Colonic mucosa (tissue), 4 donors: ENCODE measurements around the gene SPIRE1. TPM values are rescaled to one million over a fixed set of nuclear protein-coding genes. Genes with fewer than 3 reads are reported as not detected.

Source experiments
- DNase-seq: peaks from one replicate; pipeline ENCODE4 v3.0.0-alpha.2; 2020
- H3K27ac ChIP-seq: fragments of 200-600 bp; one replicate; pipeline ENCODE4 v1.8.0; 2021
- H3K27me3 ChIP-seq: fragments of 200-600 bp; one replicate; pipeline ENCODE4 v1.8.0; 2021
- H3K36me3 ChIP-seq: fragments of 200-600 bp; one replicate; pipeline ENCODE4 v1.8.0; 2021
- H3K4me1 ChIP-seq: fragments of 200-600 bp; one replicate; pipeline ENCODE4 v1.8.0; 2021; ENCODE audit warnings: mild to moderate bottlenecking
- H3K4me3 ChIP-seq: fragments of 200-600 bp; one replicate; pipeline ENCODE4 v1.8.0; 2021
- H3K9ac ChIP-seq, 2 donors: one replicate each; pipeline ENCODE4 v1.7.0; 2013; ENCODE audit warnings: control low read depth in 2 of 2, low read depth in 2 of 2, low read length in 2 of 2
- H3K9me3 ChIP-seq: fragments of 200-600 bp; one replicate; pipeline ENCODE4 v1.8.0; 2021
- CTCF ChIP-seq: fragments of 200-600 bp; IDR thresholded peaks from one replicate; pipeline ENCODE4 v1.8.0; 2022; ENCODE audit warnings: antibody characterized with exemption, mild to moderate bottlenecking
- intact Hi-C: fragments of 100-400 bp; cut with DNase I; formaldehyde crosslinking; loops from one replicate; pipeline ENCODE4 v1.14.1; 2022
- total RNA-seq, 2 donors: library from RNA; stranded (reverse); fragmentation: NEBNext Ultra II Directional in 1 of 2; extraction: Animal tissue kit (Norgen Biotek cat#: 25700) in 1 of 2; gene quantifications; one replicate each; pipeline ENCODE4 v1.2.1, GENCODE V29; 2021
- donor health status: healthy.
- donor health status: DM: no; HTN: no; CAD: no.
- donor health status: DM: no; HTN: no; CAD: no.

Gene SPIRE1
- total RNA-seq, 2 donors from 2014 or later: 2.7 to 9.0 TPM

- H3K4me3 ChIP-seq: peak overlapping the region; percentile 69
- no peaks in the 10 kb centered on the region for H3K27me3 ChIP-seq
- H3K9me3 ChIP-seq: no peaks in the 10 kb centered on the region
- no peak for DNase-seq
- peak overlapping the region; percentile 61 for H3K9ac ChIP-seq
- H3K27ac ChIP-seq: peak overlapping the region; percentile 80
- intact Hi-C loops: no loop called here
- no peak for TF ChIP-seq CTCF
- no peaks in the 10 kb centered on the region for H3K4me1 ChIP-seq
- H3K36me3 ChIP-seq: no peaks in the 10 kb centered on the region
Measured at GRCh38 chr18:12656605-12656937, 1.3 kb downstream of the SPIRE1 start.

DNA sequence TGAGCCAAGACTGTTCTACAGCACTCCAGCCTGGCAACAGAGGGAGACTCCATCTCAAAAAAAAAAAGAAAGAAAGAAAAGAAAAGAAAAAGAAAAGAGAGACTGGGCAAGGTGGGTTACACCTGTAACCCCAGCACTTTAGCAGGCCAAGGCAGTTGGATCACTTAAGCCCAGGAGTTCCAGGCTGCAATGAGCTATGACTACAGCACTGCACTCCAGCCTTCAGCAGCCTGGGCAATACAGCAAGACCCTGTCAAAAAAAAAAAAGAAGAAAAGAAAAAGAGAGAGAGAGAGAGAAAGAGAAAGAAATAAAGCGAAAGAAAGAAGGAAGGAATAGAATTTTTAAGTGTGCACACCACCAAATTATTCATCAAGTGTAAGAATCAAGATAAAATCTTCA is 2.9 kb downstream of the SPIRE1 start:
- intact Hi-C loops: no loop called here
- no peaks in the 10 kb centered on the region for H3K27me3 ChIP-seq
- H3K9ac ChIP-seq: no peak overlapping the region
- TF ChIP-seq CTCF: no peak
- H3K4me1 ChIP-seq: no peaks in the 10 kb centered on the region
- H3K4me3 ChIP-seq: no peak overlapping the region
- no peak overlapping the region for H3K27ac ChIP-seq
- H3K9me3 ChIP-seq: no peaks in the 10 kb centered on the region
- no peak for DNase-seq
- H3K36me3 ChIP-seq: no peaks in the 10 kb centered on the region

GRCh38 chr18:12652861-12653401 is 5.0 kb downstream of the SPIRE1 start:
- no peak for TF ChIP-seq CTCF
- Histone ChIP-seq H3K27me3 (no peaks in the 10 kb centered on the region), H3K4me1 (no peaks in the 10 kb centered on the region), H3K9ac (no peak overlapping the region), H3K27ac (no peak overlapping the region), H3K4me3 (no peak overlapping the region), H3K9me3 (no peaks in the 10 kb centered on the region), H3K36me3 (no peaks in the 10 kb centered on the region)
- intact Hi-C loops: no loop called here
- DNase-seq: no peak

DNA sequence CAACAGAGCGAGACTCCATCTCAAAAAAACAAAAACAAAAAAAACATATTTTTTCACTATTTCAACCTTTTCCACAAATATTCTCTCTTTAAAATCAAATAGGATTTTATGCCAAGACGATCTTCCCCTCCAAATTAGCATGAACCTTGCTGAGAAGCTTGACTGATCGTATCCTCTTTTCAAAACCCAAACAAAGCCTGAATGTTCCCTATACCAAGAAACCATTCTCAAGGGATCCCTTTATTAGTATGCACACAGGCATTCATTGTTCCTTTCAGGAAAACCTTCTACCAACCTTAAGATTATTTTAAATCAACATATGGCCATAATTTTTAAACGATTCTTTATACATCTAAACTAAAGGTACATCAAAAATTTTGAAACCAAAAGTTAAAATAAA is 6.3 kb downstream of the SPIRE1 start:
- no peaks in the 10 kb centered on the region for H3K4me1 ChIP-seq
- H3K9me3 ChIP-seq: no peaks in the 10 kb centered on the region
- H3K36me3 ChIP-seq: no peaks in the 10 kb centered on the region
- H3K4me3 ChIP-seq: no peak overlapping the region
- no peak overlapping the region for H3K27ac ChIP-seq
- TF ChIP-seq CTCF: no peak
- DNase-seq: no peak
- H3K27me3 ChIP-seq: no peaks in the 10 kb centered on the region
- no peak overlapping the region for H3K9ac ChIP-seq
- intact Hi-C loops: no loop called here

DNA sequence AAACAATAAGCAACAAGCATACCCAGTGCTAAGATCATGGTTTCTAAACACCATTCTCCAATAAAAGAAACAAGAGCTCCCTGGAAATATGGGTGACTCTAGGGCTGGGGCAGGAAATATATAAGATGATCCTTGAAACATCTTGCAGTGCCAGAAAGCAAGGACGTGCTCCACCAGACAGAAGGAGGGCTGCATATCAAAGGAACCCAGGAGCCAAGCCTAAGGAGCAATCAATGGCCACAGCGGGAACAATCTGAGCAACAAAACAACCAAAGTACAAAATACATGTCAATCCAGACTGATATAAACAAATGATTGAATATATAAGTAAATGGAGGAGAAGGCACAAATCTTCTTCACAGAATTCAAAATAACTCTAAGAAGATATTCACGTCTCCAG is 10.1 kb downstream of the SPIRE1 start:
- no peak for TF ChIP-seq CTCF
- no peaks in the 10 kb centered on the region for H3K4me1 ChIP-seq
- H3K36me3 ChIP-seq: no peaks in the 10 kb centered on the region
- intact Hi-C loops: no loop called here
- no peak overlapping the region for H3K4me3 ChIP-seq
- no peak for DNase-seq
- H3K27me3 ChIP-seq: no peaks in the 10 kb centered on the region
- no peak overlapping the region for H3K9ac ChIP-seq
- no peak overlapping the region for H3K27ac ChIP-seq
- H3K9me3 ChIP-seq: no peaks in the 10 kb centered on the region
